Measurements from ENCODE around the gene CMTR1.
"Not testable (repeated sequence)": the region's sequence is repeated elsewhere in the genome, so short reads cannot be mapped to it uniquely, and the experiment has no call there.

Gene CMTR1

DNA sequence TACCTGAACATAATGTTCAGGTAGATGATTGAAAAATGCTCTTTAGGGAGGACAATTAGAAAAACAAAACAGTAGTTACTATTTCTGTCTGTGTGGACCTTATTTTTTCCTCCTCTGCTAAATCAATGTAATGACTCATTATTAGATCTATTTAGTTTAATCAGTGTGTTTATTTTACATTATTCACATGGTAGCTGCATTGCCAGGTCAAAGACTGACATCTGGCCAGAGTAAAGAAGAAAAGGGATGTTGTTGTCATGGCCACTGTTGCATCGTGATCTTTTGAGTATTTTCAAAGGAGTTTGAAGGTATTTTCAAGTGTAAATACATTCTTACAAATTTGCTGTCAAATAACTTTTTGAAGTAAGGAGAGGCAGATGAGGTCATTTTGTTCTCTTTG is 5.9 kb downstream of the CMTR1 start:
- no peak for DNase-seq

DNA sequence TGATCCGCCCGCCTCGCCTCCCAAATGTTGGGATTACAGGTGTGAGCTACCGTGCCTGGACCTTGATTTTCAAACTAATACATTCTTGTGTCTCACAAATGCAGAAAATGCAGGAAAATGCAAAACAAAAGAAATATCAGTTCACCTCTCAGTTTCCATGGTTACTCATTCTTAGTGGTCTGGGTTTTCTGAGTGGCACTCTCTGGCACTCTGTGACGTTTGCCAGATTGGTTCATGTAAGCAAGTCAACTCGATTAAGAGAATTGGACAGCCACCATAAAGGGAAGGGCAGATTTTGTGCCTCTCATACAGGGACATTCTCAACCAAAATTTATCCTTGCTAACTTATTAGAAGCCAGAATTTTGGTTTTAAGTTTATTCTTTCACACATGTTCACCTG is 8.6 kb downstream of the CMTR1 start:
- DNase-seq, result no peak

DNA sequence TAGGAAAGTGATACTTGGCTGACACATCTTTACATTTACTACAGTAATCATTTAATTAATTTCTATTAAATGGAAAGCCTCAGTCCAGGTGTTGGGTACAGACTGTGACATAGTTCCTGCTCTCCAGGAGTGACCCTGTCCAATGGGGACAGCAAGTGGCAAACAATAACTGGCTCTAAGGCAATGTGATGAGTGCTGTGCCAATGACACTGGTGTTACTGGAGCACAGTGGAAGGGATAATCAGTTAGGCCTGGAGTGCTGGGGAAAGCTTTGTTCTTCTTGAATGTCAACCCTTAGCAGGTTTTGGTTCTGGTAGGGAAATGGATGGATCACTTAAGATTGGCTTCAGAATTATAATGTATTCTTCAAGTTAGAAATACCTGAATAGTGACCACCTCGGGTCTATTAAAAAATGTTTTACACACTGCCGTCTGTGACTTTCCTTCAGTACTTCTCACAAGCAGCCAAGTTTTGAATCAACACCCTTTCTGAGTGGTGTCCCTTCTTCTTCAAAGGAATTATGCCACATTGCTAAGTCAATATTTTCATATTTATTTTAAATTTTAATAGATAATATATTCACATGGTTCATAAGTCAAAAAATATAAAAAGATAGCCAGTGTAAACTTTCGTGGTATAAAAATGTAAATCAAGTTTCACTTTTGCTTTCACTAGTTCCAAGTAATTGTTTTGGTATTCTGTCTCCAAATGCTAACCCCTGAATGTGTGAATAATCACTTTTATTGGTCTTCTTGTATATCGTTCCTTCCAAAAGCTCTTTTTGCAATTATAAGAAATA is 9.6 kb downstream of the CMTR1 start:
- DNase-seq, result no peak

DNA sequence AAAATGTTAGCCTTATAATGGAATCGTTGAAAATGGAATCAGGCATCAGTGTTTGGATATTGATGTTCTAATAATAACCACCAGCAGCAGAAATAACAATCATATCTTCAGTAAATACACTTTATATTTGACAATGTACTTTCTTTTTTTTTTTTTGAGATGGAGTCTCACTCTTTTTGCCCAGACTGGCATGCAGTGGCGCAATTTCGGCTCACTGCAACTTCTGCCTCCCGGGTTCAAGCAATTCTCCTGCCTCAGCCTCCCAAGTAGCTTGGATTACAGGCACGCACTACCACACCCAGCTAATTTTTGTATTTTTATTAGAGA is 10.2 kb downstream of the CMTR1 start:
- DNase-seq, result not testable (repeated sequence)

DNA sequence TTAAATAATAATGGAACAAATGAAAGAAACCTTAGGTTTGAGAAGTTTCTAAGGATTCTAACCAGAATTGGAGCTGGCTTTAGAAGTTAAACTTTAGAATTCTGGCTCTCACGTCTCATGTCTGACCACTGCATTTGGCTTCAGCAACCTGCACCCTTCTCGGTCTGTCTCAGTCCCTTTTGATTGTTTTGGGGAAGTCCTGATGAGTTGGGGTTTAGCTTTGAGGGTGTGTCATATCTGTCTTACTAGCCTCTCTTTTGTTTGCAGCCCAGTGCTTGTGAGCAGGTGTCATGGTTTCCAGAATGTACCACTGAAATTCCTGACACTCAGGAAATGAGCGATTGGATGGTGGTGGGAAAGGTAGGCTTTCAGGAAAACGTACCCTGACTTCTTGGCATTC is 17.0 kb downstream of the CMTR1 start:
- DNase-seq, result no peak

DNA sequence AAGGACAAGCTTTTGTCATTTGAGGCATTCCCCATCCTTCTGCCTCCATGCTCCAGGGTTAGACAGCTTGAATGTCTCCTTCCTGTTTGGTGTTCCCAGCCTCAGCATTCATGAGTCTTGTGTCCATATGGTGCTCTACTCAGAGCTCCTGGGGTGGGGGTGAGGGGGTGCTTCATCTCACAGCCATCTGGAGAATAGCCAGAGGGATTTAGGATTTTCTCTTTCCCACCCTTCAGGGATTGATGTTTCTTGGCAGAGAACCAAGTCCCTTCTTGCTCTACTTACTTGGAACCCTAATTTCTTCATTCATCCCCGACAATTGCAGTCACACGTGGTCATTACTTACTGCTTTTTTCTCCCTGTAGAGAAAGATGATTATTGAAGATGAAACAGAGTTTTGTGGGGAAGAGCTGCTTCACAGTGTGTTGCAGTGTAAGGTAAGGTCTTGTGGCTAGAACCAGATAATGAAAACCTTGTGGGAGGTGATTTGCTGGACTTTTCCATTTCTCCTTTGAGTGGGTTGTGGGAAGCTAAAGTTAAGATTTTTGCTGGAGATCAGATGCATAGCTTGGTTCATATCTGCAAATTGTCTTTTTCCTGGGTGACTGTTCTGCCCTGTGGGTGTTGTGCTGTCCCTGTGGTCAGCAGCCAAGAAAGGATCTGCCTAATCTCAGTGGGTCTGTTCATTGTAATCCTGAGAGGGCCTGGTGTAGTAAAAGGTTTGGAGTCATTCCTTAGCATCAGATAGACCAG is 18.6 kb downstream of the CMTR1 start:
- no peak for DNase-seq

DNA sequence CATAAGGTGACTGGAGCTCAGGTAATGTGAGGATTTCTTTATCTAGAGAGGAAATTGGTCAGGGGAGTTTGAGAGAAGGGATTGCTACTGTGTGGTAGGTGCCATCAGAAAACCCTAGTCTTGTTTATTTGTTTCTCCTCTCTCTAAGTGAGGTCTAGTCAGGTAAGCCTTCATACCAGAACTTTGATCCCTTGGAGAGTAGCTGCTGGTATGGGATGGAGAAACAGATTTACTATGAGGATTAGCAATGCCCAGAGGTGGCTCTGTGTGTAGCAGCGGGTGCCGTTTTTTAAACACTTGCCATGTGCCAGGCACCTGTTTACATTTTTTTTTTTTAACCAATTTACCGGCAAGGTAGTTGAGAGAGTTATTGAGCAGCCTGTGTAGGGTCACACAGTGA is 19.5 kb downstream of the CMTR1 start:
- no peak for DNase-seq

DNA sequence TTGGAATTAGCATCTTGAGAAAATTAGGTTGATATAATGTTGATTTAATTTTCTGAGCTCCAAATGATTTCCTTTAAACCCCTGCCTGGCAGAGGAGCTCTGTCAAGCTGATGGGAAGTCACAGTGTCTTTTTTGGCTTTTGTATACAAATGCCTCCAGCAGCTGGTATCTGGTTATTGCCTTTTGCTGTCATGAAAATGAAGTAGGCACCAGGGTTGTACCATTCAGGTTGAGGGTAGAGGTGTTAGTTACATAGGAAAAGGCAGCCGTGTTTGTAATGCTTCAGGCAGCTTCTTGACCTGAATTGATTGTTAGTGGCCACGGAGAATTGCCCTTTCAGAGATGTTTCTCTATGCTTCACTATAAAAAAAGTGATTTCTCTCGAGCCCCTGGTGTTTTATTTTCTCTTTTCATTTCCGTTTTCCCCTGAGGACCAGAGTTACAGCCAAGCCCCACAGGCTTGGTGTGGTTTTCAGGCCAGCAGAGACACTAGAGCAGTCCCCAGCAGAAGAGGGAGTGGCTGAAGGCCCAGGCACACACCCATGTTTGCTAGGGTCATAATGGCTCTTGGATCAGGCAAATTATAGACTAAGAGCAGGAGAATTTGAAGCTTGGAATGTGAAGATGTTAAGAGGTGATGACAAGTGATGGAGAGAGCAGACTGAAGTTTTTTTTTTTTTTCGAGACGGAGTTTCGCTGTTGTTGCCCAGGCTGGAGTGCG is 21.6 kb downstream of the CMTR1 start:
- no peak for DNase-seq

DNA sequence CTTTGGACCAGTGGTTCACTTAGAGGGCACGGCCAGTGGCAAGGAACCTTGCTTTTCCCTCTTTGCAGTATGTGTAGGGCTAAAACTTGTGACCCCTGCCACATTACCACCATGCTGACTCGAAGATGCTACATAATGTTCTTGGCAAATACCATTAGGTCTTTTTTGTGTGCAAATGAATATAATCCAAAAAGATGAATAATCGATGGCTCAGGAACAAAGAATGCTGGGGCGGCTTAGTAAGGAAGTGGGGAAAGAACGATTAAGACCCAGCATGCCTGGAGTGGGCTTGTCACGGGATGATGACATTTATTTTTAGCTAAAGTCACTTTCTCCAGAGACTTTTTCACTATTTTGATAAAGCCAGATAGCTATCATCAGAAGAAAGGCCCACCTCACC is 23.1 kb downstream of the CMTR1 start:
- DNase-seq, result no peak

DNA sequence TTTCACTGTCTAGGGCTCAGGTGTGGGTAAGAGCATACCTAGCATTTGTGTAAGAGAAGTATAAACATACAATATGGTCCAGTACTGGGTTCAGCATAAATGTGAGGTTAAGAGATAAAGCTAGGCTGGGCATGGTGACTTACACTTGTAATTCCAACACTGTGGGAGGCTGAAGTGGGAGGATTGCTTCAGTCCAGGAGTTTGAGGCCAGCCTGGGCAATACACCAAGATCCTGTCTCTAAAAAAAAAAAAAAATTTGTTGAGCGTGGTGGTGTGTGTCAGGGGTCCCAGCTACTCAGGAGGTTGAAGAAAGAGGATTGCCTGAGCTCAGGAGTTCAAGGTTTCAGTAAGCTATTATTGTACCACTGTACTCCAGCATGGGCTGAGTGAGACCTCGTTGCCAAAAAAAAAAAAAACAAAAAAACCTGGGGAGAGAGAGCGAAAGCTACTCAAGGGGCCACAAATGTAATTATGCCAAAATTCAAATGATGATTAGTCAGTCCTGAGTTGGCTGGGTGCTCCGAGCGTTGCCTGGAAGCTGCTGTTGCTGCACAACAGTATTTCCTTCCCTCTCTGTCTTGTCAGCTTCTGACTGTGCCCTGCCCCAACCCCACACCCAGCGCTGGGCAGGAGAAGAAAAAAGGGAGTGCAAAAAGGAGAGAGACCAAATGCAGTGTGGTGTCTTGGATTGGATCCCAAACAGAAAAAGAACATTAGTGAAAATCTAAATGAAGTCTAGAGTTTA is 24.0 kb downstream of the CMTR1 start:
- no peak for DNase-seq

DNA sequence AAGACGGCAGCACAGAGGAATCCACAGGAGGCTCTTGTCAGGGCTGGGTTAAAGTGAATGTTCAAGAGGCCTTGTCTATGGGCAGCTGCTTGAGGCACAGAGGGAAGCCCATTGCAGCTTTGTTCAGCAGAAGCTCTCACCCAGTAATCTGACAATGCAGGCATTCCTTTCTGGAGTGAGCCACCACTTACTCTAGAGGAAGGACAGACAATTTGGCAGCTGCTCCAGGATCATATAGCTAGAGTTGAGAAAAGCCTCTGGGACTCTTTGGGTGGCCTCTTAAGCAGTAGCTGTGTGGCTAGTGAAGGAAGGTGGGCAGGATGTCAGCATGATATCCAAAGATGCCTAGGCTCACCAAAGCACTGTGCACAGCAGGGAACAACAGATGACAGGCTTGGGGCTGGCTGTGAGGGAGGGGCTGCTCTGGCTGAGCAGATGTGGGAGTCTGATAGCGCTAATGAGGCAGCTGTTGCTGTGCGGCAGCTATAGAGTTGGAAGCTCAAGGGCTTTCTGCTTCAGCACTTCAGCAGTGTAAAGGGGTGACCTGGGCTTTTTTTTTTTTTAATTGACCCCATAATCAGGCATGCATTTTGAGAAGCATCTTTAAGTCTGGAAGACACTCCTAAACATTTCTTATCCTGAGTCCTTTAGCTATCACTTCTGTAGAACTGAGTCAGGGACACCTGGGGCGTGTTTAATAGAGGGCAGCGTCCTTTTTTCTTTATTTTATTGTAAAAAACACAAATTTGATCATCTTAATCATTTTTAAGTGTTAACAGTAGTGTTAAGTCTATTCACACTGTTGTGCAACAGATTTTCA is 27.2 kb downstream of the CMTR1 start:
- DNase-seq, result no peak

DNA sequence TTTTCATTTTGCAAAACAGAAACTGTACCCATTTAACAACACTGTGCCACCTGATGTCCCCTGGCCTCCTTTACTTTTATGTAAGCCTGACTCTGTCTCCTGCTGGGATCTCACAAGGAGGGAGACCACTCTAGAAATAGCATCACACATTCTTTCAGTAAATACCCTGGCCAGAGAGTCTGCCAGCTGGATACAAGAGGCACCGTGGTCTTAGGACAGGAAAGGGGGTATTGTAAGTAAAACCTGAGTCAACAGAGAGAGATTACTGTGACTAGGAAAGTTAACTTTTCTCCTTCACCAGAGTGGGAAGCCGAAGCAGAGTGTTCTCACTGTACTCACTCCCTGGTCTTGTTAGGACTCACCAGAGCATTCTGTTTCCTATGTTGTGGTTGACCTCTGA is 27.8 kb downstream of the CMTR1 start:
- no peak for DNase-seq

DNA sequence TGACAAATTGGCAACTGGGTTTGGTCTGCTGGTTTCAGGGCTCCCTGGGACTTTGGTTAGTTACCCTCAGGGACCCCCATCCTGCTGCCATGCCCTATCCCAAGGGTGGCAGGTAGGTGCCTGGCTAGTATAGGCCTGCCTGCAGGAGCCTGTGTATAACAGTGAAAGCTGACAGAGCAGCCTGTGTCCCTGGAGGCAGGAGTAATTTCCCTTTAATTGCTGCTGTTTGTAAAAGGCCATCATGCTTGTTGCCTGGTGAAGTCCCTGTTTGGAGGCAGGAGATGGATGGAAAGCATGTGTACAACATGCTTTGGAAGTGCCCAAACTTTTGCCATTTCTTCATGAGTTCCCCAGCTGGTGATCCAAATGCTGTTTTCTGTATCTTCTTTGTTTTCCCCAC is 30.1 kb downstream of the CMTR1 start:
- no peak for DNase-seq

DNA sequence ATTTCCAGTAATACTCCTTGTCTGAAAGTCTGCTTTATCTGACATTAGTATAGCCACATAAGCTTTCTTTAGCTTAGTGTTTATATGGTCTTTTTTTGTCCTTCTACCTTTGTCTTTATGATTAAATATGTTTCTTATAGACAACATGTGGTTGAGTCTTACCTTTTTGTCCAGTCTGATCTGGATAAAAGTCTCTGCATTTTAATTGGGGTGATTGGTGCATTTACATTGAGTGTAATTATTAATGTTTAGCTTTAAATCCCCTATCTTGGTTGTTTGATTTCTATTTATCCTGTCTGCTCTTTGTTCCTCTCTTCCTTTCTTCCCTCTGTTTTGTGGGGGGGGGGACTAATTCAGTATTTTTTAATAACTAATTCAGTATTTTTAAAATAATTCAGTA is 34.7 kb downstream of the CMTR1 start:
- DNase-seq, result no peak

DNA sequence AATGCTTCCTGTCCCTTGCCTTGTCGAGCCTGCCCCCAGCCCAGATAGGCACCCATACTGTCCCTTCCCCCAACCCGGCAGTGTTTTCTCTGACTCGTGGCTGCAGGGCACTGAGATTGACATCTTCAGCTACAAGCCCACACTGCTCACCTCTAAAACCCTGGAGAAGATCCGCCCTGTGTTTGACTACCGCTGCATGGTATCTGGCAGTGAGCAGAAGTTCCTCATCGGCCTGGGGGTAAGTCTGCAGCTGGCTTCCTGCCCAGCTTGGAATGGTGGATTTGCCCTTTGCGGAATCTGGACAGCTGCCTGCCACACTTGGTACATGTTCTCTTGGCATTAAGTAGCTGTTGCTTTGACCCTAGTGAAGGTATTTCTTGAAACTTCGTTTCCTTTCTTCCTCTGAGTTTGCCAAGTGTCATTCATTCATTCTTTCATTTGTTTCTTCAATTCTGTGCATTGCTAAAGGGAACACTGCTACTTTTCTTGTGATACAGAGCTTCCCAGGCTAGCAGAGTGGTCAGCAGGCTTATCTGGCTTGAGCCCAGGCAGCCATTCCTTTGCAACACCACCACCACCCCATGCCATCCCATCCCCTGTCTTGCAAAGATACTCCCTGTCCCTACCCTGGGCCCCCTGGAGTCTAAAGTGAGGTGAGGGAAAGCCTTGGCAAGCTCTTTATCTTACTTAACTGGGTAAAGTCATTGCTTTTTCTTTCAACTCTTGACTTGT is 40.5 kb downstream of the CMTR1 start:
- no peak for DNase-seq

DNA sequence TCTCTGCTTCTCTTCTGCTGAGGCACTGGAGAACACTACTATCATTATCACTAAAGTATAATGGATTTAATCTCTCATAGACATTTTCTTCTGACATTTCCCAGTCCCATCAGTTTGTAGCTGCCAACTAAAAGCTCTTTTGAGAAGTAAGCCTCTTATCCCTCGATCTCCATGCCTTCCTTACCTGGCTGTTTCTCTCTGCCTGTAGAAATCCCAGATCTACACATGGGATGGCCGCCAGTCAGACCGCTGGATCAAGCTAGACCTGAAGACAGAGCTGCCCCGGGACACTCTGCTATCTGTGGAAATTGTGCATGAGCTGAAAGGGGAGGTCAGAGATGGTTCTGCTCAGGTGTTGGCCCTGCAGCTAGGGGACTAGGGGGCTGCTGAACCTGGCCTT is 41.3 kb downstream of the CMTR1 start:
- DNase-seq, result no peak

DNA sequence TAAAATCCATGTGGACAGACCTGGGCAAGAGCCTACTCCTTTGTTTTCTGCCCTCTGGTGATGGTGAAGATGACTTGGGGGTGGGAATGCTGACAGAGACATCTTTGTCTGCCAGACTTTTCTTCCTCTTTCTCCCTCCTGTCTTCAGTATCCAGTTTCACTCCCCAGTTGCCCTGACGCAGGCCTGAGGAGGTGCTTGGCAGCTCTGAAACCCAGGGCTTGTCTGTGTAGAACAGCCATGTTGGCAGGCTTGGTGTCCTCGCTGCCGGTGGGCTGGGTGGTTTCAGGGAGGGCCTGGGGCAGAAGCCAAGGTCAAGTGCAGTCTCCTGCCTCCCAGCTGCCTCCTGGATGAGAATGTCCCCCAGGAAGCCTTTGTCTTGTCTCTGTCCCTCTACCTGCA is 44.2 kb downstream of the CMTR1 start:
- DNase-seq, result no peak

DNA sequence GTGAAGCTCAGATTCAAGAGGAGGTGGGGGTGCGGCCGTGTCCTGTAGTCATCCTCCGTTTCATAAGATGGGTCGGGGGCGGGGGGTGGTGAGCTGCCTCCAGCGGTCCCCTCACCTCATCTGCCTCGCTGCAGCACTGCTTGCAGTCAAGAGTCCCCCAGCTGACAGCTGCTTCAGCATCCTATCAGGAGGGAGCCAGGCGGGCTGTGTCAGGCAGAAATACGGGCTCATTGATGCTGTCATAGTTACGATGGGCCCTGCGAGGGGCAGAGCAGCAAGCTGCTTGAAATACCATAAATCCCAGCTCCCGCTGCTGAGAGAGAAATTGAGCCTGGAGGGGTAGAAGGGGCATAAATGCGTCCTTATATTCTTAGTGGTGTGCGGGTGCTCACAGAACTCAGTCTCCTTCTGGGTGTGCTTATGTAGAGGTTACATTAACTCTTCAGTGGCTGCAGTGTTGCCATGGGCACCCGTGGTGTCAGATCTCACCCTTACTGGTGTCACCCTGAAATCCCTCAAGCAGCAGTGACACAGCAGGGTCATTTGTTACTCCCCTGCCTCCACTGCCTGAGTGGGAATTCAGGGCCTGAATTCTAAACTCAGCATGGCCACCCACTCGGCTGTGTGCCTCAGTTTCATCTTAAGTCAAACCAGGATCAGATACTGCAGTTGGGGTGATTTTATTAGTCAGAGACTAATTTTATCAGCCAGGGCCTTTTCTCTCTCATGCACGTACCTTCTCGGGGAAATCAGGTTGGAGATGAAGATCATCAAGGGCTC is 44.8 kb downstream of the CMTR1 start:
- no peak for DNase-seq

DNA sequence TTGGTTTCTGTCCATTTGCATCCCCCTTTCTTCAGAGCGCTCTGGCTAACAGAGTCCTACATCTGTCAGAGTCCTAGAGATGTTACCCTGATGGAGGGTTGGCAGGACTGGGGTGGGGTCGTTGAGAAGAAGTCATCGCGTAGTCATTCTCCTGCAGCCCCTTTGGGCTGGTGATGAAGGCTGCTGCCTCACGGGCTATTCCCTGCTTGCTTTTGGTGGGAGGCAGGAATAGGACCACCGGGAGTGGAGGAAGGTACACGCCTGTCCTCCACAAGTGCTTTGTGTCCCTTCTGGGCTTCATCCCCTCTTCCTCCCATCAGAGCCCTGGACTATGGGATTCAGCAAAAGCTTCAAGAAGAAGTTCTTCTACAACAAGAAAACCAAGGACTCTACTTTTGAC is 45.8 kb downstream of the CMTR1 start:
- no peak for DNase-seq

DNA sequence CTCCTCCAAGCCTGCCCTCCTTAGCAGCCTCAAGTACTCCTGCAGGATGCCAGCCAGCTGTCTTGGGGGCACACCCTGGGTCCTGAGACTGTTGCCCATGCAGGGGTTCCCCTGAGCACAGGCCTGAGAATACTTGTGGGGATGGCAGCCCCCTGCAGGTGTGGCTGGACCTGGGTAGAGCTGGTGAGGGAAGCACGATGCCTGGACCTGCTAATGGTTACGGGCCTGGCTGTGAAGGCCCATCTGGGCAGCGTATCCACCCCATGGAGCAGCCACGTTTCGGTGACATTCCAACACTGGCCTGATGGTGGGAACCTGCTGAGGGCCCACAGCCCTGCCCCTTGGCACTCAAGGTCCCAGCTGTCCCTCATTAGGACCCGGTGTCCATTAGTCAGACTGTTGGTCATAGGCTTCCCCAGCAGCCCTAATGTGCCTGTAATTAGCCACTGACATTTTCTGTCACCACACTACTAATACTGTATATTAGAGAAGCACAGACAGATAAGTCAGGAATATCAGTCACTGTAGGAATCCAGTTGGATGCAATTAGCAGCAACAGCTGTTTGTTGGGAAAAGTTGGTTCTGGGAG is 46.3 kb downstream of the CMTR1 start:
- DNase-seq, result no peak
